ENCODE measurements around the gene UFD1.

UFD1 gene

GRCh38 chr22:19494676-19495173 is 15.7 kb upstream of the UFD1 start:
- DNase-seq, result no peak

GRCh38 chr22:19494001-19494560 is 15.1 kb upstream of the UFD1 start:
- DNase-seq, result no peak

GRCh38 chr22:19492504-19493174 is 13.6 kb upstream of the UFD1 start:
- no peak for DNase-seq

GRCh38 chr22:19490628-19491230 is 11.7 kb upstream of the UFD1 start:
- DNase-seq, result no peak

GRCh38 chr22:19488884-19489843 is 10.2 kb upstream of the UFD1 start:
- DNase-seq, result no peak

DNA sequence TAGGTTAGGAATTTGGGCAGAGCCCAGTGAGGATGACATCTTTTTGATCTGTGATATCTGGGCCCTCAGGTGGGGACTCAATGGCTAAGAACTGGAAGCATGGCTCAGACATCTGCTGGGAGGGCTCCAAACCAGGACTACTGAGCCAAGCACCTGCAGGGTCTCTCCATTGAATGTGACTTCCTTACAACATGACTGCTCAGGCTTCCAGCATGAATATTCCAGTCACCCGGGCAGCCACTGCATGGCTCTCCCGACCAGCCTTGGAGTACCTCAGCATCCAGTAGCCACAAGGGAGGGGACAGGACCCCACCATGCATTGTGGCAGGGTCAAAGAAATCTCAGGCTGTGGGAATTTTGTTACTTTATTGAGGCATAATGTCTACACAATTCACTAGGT is 9.3 kb upstream of the UFD1 start:
- no peak for DNase-seq

GRCh38 chr22:19483481-19484244 is 4.7 kb upstream of the UFD1 start:
- no peak for DNase-seq

GRCh38 chr22:19482297-19482696 is 3.3 kb upstream of the UFD1 start:
- DNase-seq, result no peak

GRCh38 chr22:19480789-19481188 is 1.8 kb upstream of the UFD1 start:
- no peak for DNase-seq

DNA sequence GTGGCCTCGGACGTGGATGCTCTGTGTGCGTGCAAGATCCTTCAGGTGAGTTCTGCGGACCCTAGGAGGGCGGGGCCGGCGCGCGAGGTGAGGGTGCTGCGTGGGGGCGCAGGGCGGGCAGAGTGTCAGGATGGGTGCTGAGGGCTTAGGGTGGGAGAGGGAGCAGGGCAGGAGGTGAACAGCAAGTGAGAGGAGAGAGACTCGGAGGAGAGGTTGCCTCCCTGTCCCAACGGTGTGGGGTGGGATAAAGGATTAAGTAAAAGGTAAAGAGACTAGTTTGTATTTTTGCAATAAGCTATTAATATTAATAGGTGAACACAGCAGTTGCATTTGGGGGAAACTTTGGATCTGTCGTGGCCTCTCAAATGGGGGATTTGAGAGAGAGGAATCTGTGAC is 1.2 kb upstream of the UFD1 start:
- DNase-seq, result no peak

DNA sequence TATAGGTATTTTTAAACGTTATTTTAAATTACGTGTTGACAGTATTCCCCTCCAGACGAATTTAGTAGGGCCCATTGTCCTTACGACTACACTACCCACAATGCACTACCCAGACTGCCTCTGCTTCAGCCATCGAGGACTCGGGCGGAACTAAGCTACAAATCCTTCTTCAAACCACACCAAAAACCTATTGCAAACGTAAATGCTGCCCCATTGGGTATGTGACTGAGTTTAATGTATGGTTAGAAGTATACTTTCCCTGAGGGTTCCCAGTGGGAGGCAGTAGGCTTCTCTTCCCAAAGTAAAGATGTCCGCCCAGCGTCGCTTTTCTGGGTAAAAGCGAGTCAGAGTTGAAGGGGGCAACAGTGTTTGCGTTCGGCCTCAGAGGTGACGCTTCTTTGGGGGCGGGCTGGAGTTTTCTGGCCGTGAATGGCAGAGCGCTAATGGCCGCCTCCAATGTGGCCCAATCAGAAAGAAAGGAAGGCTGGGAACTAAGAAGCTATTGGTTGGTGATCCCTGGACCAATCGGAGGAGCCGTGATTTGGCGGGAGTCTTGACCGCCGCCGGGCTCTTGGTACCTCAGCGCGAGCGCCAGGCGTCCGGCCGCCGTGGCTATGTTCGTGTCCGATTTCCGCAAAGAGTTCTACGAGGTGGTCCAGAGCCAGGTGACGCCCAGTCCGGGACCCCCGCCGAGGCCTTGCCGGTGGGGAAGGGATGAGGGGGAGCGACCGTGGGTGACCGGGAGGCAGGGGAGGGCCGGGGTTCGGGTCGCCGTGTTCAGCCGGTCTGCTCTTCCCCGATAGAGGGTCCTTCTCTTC is 571 bp upstream of the UFD1 start, which contains the start of gene CDC45:
Gene CDC45, plus strand, starts transcription at position 566 of the 818 bp plus-strand sequence. Its CDS starts 49 bp downstream, at position 615.
- peak; percentile 94 for DNase-seq

DNA sequence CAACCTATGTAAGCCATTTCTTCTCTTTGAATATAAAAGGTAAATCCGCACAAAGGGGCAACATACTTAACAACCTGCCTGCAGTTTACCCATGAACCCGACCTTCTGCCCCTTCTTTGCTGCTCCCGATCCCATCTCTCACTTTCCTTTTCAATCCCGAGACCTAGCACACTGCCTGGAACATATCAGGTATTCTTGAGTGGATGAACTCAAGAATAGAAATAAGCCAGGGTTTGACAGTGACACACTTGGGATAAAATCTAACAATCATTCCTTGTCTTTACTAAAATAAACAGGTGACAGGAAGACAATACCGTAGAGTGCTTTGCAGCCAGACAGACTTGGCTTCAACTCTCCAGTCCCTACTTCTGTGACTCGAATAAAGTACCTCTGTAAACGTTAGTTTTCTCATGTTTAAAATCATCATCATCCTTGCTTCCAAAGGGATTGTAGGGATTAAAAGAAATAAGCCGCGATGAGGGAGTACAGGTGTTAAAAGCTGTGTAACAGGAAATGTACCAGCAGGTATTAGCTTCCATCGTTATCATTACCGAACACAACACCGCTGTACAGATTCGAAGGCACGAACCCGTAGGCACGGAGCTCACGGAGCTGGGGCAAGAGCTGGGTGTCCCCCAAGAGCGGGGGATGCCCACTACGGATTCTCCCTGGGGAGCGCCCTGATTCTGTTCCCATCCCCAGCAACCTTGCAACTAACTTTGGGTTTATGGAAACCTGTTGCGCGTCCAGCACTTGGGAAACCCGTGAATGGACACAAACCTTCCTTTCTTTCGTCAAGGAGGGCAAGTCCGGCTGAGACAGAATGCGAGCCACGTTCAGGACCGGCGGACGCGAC is 720 bp downstream of the UFD1 start:
- DNase-seq, result no peak

- no peak for DNase-seq
Observed at GRCh38 chr22:19477321-19478044, 1.5 kb downstream of the UFD1 start.

DNA sequence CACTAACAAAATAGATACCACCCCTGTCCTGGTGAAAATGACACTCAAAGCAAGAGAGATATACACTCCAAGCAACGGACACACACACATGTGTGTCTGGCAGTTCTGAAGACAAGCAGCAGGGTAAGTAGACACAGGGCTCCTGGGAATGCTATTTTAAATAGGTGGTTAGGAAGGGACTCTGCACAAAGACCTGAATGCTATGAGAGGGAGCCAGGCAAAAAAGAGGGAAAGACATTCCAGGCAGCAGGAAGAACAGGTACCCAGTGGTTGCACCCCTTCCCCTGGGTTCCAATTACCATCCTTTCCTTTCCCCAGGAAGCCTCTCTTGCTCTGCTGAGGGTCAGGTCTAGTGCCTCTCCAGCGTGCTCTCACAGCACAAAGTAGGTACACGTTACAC is 3.0 kb downstream of the UFD1 start:
- DNase-seq, result no peak

DNA sequence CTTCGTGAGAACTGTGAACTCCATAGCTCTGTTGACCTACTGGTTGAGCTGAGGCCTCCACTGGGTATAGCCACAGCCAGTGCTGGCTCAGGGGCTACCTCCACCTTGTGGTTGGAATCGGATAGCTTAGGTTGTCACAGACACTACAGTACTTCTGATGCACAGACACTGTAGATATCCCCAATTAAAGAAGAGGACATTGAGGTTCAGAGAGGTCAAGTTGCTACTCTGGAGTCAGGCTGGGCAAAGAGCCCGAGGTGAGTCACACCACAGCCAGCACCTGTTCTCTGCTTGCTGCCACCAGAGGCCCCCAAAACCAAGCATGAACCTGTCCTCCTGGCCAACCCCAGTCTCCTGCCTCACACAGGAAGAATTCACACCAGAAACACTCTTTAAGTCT is 5.4 kb downstream of the UFD1 start:
- DNase-seq, result no peak

DNA sequence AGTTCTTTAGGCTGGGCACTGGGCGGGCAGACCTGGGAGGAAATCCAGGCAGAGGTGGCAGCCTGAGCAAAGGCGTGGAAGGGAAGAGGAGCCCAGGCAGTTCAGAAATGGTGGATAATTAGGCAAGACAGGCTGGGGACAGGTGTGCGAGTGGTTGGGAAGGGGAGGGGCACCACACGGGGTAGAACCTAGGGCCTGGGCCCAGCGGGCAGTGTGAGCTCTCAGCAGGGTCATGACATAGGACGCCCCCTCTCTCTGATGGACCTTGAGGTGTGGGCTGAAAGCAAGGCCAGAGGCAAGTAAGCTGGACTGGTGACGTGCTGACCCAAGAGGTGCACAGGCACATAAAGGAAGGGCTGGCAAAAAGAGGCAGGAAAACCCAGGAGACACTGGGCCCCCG is 6.8 kb downstream of the UFD1 start:
- DNase-seq, result no peak

- DNase-seq, result no peak
Observed at GRCh38 chr22:19471572-19471971, 7.4 kb downstream of the UFD1 start.

GRCh38 chr22:19470010-19470409 is 9.0 kb downstream of the UFD1 start:
- no peak for DNase-seq

- no peak for DNase-seq
Observed at GRCh38 chr22:19469421-19469820, 9.6 kb downstream of the UFD1 start.

GRCh38 chr22:19467912-19468311 is 11.1 kb downstream of the UFD1 start:
- no peak for DNase-seq

Measured in activated gamma-delta T cell treated with Interleukin-2 at 50 U/mL for 16 hours (primary cell).